Skin of body (tissue), 2 donors: ENCODE data around the gene HCFC1R1. TPM values are rescaled to one million over a fixed set of nuclear protein-coding genes. Genes with fewer than 3 reads are reported as not detected.

ENCODE experiments used
- DNase-seq: peaks from one replicate; lab custom pipeline; 2025; lab: John Stamatoyannopoulos, UW
- total RNA-seq: library from RNA; depleted of rRNA; stranded (reverse); fragments of >200 nt; gene quantifications from one replicate; pipeline ENCODE4 v1.2.3, GENCODE V29; 2014

The HCFC1R1 gene
- total RNA-seq, 1 donor from 2014 or later = 15.4 TPM

- DNase-seq = no peak
These were observed 22.4 kb downstream of the HCFC1R1 start for GRCh38 chr16:3001316-3001715.

DNA sequence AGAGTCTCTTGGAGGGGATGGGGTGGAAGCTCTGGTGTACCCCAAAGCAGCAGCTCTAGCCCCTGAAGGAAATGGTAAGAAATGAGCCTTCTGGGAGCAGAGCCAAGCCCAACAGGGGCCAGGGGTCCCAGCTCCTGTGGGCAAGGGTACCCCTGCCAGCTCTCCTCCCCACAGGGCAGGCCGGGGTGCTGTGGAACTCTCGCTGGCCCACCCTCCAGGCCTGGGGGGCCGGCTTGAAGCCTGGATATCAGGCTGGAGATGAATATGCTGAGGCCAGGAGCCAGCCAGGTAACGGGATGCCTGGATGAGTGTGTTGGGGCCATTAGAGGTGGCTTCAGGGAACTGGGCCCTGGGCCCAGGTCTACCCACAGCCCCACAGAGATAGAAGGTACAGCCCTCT is 23.2 kb downstream of the HCFC1R1 start:
- DNase-seq = no peak

GRCh38 chr16:2999929-3000328 is 23.8 kb downstream of the HCFC1R1 start:
- no peak for DNase-seq

DNA sequence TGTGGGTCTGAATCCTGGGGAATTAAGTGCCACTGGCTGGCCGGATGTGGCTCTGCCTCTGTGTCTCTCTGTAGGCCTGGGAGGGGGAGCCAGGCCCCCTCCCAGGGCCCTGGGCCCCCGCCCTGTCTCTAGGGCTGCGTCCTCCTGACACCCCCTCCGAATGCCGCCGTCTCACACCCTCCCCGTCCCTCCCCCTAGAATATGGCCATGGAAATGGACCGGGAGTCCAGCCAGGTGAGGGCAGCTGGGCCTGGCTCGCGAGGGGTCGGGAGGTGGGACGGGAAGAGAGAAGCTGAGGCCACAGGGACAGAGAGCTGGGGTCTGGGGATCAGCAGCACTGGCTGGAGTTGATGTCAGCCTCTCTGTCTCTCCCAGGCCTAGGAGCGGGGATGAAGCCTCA is 27.4 kb downstream of the HCFC1R1 start:
- no peak for DNase-seq

DNA sequence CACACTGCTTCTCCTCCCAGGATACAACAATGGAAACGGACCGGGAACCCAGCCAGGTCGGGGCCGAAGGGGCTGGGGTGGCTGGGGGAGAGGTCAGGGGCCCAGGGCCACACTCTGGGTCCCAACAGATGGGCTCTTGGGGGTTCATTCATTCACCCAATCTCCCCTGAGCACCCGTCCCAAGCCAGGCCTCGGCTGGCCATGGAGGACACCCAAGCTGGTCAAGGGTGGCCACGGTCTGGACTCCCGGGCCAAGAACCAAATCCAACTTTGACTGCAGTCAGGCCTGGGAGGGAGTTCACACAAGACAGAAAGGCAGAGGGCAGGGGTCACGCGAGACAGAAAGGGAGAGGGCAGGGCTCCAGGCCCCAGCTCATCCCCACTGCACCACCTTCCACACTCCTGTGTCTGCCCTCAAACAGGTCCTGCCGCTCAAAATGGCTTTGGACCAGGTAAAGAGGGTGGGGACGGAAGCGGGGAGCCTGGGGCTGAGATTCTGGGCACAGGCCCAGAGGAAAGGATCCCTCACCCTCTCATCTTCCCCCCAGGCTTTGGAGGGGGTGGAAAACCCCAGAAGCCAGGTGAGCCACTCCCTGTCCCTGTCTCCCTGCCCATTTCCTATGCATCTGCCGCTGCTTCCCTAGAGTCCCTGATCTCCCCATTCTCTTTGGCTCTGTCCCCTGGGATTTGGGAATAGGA is 31.2 kb downstream of the HCFC1R1 start:
- DNase-seq = no peak

GRCh38 chr16:2991566-2992261 is 32.0 kb downstream of the HCFC1R1 start:
- DNase-seq = no peak

DNA sequence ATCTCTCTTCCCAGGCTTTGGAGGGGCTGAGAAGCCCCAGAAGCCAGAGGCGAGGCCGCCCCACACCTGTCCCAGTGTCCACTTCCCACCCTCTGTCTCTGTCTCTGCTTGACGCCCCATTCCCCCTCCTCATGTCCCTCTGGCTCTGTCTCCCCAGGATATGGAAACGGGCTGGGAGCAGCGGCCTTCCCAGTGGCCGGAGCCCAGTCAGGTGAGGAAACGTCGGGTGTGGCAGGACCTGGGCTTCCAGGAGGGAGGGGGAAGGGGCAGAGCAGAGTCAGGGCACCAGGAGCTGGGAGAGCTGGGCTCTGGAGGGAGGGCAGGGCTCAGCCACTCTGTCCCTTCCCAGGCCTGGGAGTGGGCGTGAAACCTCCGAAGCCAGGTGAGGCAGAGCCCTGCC is 32.9 kb downstream of the HCFC1R1 start:
- DNase-seq = no peak

DNA sequence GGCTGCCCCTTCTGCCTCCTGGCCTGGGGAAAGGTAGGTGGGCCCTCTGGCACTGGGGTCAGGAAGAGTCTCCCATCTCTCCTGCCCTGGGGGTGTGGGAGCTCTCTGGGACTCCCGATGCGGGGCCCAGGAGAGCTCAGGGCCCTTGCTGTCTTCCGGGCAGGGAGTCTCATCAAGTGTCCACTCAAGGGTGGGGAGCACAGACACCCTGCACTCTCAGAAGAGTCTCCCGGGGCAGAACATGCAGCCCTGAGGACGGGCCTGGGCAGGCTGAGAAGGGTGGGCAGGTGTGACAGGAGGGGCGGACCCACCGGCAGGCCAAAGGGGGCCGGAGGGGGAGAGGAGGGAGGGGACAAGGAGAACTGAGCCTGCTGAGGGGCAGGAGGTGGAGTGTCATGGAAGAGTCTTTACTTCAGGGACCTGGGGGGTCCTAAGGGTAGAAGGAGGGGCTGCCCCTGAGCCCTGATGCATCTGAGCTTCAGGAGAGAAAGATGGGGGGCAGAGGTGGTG is 35.1 kb downstream of the HCFC1R1 start:
- no peak for DNase-seq

- no peak for DNase-seq
These were observed 35.9 kb downstream of the HCFC1R1 start for GRCh38 chr16:2987833-2988232.

GRCh38 chr16:2987286-2987685 is 36.5 kb downstream of the HCFC1R1 start:
- no peak for DNase-seq

DNA sequence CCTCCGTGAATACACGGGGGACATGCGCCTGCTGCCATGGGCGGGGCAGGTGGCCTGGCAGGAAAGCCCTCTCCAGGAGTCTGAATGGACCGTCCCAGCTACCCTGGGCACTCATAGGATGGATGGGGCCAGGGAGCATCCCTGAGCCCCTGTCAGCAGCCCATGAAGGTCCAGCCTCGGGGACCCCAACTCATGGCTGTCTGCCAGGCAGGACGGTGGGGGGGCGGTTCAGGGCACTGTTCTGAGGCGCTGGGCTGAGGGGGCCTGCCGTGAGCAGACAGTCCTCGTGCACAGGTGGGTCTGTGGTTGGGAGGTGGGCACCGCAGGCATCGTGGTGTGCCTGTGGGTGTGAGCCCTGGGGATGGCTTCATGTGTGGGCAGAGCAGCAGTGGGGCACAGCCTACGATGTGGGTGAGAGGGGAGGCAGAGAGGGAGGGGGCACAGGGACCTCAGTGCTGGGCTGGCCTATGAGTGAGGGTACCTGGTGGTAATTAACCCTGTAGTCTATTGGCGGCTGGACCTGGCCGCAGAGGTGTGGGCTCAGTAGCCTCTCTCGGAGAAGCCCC is 37.0 kb downstream of the HCFC1R1 start:
- DNase-seq = no peak

DNA sequence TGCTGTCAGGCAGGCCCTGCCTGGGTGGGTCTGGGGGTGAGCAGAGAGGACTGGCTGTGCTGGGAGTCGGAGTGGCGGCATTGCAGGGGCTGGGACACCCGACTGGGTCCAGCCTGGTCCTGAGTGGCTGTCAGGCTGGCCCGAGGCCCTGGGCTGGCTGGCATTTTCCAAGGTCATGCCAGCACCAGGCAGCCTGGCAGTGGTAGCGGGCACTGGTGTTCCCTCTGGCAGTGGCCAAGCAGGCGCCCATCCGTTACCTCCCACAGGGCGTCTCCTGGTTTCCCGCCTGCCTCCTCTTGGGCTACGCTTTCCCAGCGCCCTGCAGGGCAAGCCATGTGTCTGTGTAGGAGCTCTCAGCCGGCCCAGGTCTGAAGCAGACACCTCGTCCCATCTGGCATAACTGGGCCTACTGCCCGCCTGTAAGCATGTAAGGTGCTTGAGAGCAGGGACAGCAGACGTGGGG is 37.8 kb downstream of the HCFC1R1 start:
- no peak for DNase-seq

DNA sequence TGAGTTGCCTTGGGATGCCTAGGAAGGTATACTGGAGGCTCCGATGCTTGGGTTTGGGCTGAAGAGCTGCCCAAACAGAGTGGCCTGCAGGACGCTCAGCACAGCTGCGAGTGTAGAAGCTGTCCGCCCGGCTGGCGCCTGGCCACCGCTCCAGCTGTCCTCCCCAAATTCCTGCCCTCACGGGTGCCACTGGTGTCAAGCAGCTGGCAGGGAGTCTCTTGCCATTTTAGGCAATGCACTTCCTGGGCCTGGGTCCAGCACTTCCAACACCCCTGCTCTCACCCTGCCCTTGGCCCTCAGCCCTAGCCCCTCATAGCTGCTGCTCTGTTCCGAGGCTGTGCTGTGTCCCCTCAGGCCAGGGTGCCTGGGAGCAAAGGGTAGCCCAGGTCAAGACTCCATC is 38.3 kb downstream of the HCFC1R1 start:
- no peak for DNase-seq

- no peak for DNase-seq
These were observed 40.0 kb downstream of the HCFC1R1 start for GRCh38 chr16:2983706-2984136.

- DNase-seq = no peak
These were observed 41.3 kb downstream of the HCFC1R1 start for GRCh38 chr16:2982402-2982801.

GRCh38 chr16:2981899-2982250 is 41.9 kb downstream of the HCFC1R1 start:
- DNase-seq = no peak

DNA sequence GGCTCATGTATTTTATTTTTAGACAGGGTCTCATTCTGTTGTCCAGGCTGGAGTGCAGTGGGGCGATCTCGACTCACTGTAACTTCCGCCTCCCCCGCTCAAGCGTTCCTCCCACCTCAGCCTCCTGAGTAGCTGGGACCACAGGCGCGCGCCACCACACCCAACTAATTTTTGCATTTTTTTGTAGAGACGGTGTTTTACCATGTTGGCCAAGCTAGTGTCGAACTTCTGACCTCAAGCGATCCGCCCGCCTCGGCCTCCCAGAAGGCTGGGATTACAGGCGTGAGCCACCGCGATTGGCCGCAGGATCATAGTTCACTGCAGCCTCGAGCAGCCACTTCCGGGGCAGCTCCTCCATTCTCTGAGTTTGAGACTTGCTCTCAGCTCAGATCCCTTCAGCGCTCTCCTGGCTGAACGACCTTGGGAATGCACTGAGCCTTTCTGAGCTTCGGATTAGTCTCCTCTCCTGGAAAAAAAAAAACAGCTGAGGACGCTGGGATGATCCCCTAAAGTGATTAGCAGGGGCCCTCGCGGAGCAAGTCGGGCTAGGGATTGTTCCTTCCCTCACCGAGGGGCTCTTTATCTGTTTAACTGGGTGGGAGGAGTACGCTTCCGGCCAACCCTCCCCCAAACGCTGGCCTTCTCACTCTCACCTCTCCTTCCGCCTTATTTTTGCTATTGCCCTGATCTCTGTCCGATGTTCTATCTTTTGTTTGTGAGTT is 42.4 kb downstream of the HCFC1R1 start:
- no peak for DNase-seq

DNA sequence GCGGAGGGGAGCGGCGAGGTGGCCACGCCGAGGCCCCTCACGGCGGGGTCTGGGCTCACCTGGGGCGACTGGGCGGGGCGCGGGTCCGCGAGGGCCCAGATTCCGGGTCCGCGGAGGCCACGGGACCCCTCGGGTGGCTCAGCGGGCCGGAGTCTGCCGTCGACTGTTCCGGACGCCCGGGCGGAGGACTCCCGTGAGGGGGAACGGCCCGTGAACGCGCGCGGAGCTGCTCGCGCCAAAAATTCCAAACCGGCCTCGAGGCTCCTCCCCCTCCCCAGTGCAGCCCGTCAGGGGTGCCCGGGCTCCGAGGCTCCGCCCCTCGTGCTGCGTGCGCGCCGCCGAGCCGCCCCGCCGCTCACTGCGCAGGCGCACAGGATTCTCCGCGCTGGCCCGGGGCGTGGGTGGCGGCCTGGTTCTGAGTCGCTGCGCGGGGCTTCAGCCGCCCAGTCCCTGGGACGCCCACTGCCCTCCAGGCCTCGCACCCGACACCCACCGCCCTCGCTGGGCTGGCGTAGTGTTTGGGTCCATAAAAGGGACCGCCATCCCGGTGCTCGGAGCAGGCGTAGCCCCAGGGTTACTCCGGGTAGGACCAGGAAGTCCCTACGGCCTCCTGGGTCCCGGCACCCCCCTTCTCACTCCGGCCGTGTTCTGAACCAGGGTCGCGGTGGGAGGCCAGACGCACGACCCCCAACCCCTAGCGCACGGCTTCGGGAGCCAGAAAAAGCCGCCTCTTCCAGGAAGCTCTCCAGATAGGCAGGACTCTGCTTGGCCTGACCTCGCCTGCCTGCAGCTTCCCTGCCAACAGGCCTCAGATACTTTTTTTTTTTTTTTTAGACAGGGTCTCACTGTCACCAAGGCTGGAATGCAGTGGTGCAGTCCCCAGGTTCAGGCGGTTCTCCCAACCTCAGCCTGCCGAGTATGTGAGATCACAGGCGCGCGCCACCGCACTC is 43.2 kb downstream of the HCFC1R1 start, which contains the start of gene PKMYT1:
PKMYT1 (minus strand) TSS at position 220 of the 950 bp plus-strand sequence. CDS start 789 bp downstream, outside the sequence.
- DNase-seq = peak; percentile 82

GRCh38 chr16:2979669-2980226 is 44.0 kb downstream of the HCFC1R1 start:
- DNase-seq = no peak

- no peak for DNase-seq
These were observed 46.3 kb downstream of the HCFC1R1 start for GRCh38 chr16:2977440-2977839.
